Fibroblast of peridontal ligament (primary cell): ENCODE measurements around the gene CCN6.
"Not testable (repeated sequence)": the region's sequence is repeated elsewhere in the genome, so short reads cannot be mapped to it uniquely, and the experiment has no call there.

Experiments used
- DNase-seq: peaks from one replicate; pipeline ENCODE4 v3.0.0-alpha.2; 2010; ENCODE audit errors: extremely low read depth

The CCN6 gene

DNA sequence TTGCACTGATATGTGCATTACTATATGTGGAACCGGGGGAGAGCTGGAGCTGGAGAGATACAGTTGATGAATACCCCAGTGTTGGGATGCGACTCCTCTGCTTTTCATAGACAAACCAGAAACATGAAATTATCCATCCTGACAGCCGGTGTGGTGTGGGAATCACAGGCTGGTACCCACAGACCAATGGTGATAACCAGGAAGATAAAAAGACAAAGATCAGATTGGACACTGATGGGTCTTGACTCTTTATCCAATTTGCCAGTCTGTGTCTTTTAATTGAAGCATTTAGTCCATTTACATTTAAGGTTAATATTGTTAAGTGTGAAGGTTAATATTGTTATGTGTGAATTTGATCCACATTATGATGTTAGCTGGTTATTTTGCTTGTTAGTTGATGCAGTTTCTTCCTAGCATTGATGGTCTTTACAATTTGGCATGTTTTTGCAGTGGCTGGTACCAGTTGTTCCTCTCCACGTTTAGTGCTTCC lies 2.6 kb upstream of the CCN6 start:
- not testable (repeated sequence) for DNase-seq

GRCh38 chr6:112054555-112055190 lies 769 bp downstream of the CCN6 start:
- DNase-seq: peak; percentile 59

DNA sequence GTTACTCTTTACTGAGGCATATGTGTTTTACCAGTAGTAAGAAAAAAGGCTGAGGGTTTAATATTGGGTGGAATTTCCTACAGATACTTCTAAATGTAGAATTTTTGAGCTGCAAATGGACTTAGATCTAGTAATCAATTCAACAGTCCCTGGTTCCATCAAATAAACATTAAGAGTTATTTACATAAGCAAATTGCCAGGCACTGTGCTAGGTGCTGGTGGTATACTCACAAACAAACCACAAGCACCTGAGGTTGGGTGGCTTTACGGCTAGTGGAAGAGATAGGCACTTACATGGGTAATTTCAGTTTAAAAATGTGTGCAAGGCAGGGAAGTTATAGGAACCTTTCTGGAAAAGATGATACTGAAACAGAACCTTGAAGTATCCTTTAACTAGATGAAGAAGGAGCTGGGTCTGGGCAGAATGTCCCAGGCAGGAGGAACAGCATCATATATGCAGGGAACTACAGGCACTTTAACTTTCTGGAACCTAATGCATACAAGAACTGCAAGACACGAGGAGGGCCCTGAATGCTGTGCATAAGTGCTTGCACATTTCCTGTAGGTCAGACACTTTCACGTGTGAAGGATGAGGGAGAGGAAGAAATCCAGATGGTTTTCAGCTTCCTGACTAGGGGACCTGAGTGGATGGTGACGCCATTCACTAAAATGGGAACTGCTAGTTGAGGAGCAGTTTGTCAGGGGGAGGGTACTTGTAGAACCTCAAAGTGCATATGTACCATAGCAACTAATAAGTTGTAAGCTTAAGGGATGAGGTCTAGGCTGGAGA lies 4.5 kb downstream of the CCN6 start:
- no peak for DNase-seq

- no peak for DNase-seq
These were observed 7.7 kb downstream of the CCN6 start for GRCh38 chr6:112061605-112062004.

DNA sequence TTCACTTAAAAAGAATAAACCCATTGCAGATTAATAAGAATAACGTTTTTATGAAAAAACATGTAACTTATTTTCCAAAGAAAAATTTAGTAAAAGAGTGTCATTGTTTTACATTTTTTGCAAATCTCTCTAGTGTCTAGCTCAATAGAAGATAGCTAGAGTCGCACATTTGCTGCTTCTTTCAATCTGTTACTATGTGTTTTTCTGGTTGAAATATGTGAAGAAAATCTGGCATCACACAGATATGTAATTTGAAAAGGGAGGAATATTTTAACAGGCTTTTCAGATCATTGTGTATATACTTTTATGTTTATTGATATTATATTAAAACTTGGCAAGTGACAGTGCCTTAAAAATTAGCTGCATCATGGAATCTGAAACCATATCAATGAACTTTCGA lies 9.1 kb downstream of the CCN6 start:
- no peak for DNase-seq

DNA sequence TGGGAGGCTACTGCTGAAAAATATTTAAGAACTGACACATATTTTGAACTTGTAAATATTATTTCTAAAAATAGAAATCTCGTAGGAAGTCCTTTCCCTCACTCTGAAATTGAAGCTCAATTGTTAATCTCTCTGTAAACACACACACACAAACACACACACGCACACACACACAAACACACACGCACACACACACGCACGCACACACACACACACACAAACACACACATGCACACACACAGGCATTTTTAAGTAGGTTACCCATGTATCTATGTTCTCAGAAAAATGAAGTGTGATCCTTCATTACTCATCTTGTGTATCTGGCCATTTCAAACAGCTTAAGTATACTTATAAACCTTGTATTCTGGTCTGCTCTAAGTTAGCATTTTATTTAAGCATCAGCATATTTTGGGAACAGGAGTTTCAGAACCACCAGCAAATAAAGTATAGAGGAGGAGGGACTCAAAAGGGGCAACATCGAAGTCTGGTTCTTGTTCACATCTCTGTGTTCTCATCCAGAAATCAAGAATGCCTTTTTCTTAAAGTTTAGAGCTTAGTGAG lies 11.6 kb downstream of the CCN6 start:
- DNase-seq: peak; percentile 20

GRCh38 chr6:112066606-112067005 lies 12.7 kb downstream of the CCN6 start:
- DNase-seq: no peak

DNA sequence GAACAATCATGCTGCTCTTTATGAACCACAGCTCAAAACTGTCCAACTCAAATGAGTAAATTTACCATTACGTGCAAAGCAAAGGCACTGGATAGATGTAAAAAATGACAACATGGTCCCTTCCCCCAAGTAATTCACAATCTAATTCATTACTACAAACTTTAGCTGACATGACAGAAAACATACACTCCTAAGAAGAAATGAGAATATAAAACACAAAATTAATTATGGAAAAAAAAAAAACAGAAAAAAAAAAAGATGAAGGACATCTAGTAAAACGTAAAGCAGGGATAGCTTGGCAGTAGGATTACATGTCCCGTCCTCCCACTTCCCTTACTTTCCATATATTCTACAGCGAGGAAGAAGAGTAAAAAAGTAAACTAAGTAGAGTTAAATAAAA lies 27.7 kb downstream of the CCN6 start:
- no peak for DNase-seq

DNA sequence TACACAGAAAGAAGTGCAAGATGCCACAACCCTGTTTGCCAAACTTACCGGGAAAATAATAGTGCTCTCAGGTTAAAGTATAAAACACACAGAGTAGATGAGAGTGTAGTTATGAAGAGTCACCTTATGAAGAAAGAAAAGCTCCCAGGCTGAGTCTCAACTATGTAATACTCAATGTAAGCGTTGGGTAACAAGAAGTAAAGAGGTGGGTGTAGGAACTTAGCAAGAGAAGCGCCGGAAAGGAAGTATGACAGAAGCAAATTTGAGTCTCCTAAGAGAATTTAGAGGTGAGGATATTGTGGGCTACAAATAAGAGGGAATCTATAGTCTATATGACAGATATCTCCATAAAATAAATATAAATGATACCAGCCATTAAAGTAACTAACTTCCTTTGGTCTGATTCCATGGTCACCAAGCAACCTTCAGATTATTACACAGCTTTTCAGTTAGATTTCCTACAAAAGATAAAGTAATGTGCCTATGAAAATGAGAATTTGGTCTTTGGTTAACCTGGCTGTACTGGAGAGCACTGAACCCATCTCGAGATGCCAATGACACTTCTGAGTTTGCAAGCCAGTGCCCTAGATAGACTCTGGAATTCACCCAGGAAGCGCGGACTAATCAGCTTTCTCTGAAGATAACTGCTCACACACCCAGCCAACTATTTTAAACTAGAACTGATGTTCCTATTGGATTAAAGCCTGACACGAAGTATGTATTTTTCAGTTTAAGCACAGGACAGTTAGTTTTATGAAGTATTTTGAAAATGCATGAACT lies 31.6 kb downstream of the CCN6 start:
- no peak for DNase-seq

DNA sequence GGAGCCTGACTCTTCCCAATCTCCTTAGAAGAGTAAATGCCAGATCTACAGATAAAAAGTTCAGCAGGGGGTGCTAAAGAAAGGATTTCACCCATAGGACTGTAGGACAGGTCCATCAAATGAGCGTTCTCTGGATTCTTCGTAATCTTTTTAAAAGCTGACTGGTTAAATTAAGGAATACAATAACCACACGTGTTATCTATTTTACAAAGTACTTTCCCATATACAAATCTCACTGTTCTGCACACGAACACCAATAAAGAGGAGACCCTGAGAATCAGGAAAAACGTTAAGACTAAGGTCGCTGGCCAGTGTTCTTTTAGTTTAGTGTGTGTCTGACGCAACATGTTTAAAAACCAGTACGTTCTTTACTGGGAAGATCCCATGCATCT lies 32.8 kb downstream of the CCN6 start:
- DNase-seq: peak; percentile 74

GRCh38 chr6:112087136-112087911 lies 33.4 kb downstream of the CCN6 start, which contains the start of the genes FAM229B and TUBE1:
FAM229B (plus strand) TSS chr6:112087591; CDS start chr6:112099284, 11,693 bp downstream.
TUBE1 (minus strand) TSS chr6:112087482; CDS start chr6:112087434, 48 bp downstream.
- peak; percentile 97 for DNase-seq

DNA sequence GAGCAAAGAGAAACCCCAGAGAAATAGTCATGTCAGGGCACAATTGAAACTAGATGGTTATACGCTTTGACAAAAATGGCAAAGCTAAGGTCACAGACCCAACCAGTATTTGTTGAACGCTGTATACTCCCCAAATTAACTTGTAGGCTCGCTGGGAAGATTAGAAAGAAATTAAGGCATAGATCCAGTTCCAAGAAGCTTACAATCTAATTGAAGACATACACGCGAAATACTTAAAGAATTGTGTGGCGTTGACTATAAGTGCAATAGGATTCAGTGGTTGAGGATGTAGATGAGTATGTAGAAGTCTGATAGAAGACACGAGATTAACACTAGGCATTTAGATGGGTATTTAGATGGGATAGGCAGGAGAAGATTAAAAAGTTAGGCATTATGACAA lies 34.0 kb downstream of the CCN6 start:
- DNase-seq: no peak

GRCh38 chr6:112096901-112097300 lies 43.0 kb downstream of the CCN6 start:
- no peak for DNase-seq

GRCh38 chr6:112100561-112100960 lies 46.7 kb downstream of the CCN6 start:
- DNase-seq: no peak

DNA sequence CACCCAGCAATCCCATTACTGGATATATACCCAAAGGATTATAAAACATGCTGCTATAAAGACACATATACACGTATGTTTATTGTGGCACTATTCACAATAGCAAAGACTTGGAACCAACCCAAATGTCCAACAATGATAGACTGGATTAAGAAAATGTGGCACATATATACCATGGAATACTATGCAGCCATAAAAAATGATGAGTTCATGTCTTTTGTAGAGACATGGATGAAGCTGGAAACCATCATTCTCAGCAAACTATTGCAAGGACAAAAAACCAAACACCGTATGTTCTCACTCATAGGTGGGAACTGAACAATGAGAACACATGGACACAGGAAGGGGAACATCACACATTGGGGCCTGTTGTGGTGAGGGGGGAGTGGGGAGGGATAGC lies 52.1 kb downstream of the CCN6 start:
- not testable (repeated sequence) for DNase-seq

GRCh38 chr6:112106562-112106961 lies 52.7 kb downstream of the CCN6 start:
- no peak for DNase-seq

- no peak for DNase-seq
These were observed 55.4 kb downstream of the CCN6 start for GRCh38 chr6:112109262-112109661.

GRCh38 chr6:112113431-112113830 lies 59.5 kb downstream of the CCN6 start:
- DNase-seq: no peak

- DNase-seq: no peak
These were observed 60.0 kb downstream of the CCN6 start for GRCh38 chr6:112113918-112114317.

- no peak for DNase-seq
These were observed 60.8 kb downstream of the CCN6 start for GRCh38 chr6:112114577-112115223.

- no peak for DNase-seq
These were observed 62.3 kb downstream of the CCN6 start for GRCh38 chr6:112116221-112116620.
